HG03103 (cell line): ENCODE results near the gene SBF2.

ENCODE experiments used
- ATAC-seq: cut with Tn5 transposase; IDR thresholded peaks from one replicate; pipeline ENCODE4 v1.9.1; 2021; ENCODE audit warnings: low read depth; ENCODE audit not compliant: unreplicated experiment

SBF2 gene

GRCh38 chr11:9797300-9797699, 496.7 kb downstream of the SBF2 start:
- no peak for ATAC-seq

DNA sequence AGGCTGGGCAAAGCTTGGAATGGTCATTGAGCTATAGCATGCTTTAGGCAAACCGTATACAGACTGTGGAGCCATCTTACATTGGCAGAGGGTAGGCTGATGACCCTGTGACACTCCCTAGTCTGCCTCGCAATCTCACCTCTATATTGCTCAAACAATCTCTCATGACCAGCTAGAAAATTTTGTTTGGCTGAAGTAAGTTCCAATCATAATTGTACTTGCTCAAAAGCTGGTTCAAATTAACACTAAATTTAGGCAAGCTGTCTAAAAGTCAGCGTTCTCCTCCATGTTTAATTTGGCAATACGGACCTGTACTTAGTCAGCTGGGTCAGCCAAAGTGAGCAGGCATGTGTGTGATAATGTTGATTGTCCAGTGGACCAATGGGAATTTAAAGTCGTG, 497.2 kb downstream of the SBF2 start:
- no peak for ATAC-seq

DNA sequence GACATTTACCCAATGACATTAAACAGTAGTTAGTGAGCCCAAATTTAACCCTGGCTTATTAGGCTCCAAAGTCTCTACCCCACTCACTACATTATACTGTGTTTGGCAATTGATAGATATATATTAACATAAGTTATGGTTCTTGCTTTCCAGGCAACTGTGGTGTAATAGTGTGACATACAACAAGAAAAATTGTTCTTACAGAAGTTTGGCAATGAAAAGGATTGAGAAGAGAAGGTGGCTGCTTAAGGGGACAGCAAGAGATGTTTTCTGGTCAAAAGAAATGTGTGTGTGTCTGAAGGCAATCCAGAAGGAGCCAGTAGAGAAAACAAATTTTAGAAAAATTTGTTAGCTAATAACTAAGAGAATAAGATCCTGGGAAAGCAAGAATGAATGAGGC, 497.8 kb downstream of the SBF2 start:
- no peak for ATAC-seq

DNA sequence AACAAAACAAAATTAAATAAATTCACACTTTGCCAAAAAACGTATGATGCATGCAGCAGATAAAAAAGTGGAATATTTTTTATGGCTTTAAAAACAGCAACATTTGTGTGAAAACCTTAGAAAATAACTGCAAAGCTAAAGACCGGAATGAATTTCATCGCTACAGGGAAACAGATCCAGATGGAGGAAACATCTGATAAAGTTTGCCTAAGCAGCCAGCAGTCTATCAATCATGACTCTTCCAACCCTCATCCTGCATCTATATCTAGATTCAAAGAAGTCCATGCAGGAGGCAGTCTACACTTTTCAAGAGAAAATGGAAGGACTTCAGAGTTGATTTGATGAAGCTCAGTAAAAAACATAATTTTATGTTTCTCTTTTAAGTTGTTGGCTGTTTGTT, 503.3 kb downstream of the SBF2 start:
- no peak for ATAC-seq

- no peak for ATAC-seq
These were observed 504.1 kb downstream of the SBF2 start for GRCh38 chr11:9789910-9790309.

DNA sequence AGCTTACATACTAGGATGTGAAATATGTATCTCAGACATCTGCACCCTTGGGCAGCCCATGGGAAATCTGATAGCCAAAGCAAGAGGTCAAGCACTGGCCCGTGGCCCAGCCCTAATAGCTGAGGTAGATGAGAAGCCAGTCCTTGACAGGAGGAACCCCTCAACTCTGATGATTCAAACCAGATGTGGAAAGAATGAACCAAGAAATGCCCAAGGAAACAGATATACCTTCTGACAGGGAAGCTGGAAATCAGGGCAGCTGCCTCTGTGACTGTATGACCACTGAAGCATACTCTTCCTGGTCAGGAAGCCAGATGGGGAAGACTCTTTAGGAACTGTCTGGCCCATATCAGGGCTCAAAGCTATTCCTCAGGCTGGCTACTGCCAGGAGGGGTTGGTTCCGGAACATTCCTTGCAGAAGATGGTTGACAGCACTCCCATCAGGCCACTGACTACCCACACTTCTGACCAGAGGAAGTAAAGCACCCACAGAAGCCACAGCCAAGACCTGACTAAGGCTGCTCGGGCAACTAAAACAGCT, 506.0 kb downstream of the SBF2 start:
- ATAC-seq = no peak

DNA sequence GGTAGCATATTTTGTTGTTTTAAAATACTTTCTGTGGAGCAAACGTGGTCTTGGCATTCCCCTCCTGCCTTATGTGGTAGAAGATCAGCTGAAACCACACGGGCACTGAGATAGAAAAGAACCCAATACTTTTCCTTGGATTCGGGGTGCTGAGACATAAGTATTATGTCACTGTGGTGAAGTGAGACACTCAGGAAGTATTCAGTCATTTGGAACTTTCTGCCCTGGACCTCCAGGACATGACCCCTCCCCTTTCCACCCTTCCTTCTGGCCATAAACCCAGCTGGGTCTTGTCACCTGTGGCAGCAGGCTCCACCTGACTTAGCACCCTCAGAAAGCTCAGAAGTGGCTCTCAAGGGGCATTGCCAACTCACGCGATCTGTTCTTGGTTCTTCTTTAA, 506.8 kb downstream of the SBF2 start:
- ATAC-seq = no peak

- no peak for ATAC-seq
These were observed 509.3 kb downstream of the SBF2 start for GRCh38 chr11:9784602-9785315.

DNA sequence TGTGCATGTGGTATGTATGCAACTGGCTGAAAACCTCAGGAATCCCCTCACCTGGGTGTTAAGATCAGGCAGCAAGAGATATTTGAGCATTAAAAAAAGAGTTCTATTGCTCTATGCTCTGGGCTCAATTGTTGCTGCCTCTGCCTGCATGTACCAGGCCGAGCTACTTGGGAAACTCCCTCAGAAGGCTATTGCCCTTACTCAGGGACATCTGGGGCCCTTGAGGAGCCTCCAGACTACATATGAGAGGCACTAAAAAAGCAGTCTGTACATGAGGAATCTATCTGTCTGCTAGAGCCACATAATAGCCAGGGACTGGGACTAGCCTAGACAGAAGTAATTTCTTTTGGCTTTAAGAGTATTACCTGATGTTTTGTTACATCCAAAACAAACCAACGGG, 510.0 kb downstream of the SBF2 start:
- no peak for ATAC-seq

GRCh38 chr11:9780929-9781328, 513.1 kb downstream of the SBF2 start:
- ATAC-seq = no peak

DNA sequence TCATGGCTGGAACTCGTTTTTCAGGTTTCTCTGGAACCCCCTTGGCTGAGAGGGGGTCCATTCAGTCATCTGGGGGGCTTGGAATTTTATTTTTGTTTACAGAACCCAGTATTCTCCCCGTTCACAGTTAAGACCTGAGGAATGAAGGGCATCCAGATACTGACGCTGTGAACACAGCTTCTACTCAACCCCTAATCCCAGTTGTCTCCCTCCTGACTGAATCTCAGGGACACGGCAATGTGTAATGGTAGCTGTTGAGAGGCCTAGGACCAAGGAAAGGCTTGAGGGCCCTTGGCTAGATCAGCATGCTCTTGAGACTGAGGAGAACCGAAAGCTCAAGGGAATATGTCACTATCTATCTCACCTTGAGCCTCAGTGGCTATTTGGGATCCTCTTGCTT, 516.5 kb downstream of the SBF2 start:
- no peak for ATAC-seq

DNA sequence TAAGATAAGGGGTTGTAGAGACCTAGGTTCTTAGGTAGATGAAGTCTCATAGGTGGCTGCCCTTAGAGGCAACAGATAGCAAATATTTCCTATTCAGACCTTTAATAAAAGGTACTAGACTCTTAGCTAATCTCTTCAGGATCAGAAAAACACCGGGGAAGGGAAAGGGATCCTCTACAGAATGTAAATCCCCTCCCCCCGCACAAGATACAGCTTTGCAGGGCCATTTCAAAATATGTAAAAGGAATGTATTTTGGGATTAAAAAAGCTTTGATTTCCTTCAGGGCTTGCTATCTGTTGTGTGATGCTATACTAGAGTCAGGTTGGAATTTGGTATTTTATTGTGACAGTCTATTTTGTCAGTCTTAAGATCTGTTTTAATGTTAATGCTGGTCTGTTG, 517.0 kb downstream of the SBF2 start:
- no peak for ATAC-seq

- ATAC-seq = no peak
These were observed 517.8 kb downstream of the SBF2 start for GRCh38 chr11:9776203-9776602.

- ATAC-seq = no peak
These were observed 518.6 kb downstream of the SBF2 start for GRCh38 chr11:9775398-9775779.

GRCh38 chr11:9774591-9775397, 519.2 kb downstream of the SBF2 start:
- no peak for ATAC-seq

DNA sequence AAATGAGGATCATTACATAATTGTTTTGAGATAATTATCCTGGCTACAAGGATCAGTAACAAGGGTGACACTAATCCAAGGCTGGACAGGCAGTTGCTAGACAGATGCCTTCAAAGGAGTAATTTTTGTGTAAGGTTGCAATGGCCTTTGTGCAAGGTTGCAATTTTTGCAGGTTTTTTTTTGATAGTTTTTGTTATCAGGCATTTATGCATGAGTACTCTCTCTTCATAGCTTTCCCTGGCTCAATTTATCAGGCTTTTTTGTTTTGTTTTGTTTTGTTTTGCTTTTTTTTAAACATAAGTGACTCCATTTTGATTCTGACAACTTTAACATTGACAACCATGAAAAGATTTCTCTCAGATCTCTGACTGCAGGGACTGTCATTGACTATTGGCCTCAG, 519.9 kb downstream of the SBF2 start:
- ATAC-seq = no peak

DNA sequence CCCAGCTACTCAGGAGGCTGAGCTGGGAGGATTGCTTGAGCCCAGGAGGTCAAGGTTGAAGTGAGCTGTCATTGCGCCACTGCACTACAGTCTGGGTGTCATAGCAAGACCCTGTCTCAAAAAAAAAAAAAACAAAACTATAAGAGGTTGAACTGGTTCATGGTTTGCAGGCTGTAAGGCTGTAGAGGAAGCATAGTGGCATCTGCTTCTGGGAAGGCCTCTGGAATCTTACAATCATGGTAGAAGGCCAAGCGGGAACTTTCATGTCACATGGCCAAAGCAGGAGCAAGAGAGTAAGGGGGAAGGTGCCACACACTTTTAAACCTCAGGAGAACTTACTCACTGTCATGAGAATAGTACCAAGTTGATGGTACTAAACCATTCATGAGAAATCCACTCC, 520.5 kb downstream of the SBF2 start:
- no peak for ATAC-seq

DNA sequence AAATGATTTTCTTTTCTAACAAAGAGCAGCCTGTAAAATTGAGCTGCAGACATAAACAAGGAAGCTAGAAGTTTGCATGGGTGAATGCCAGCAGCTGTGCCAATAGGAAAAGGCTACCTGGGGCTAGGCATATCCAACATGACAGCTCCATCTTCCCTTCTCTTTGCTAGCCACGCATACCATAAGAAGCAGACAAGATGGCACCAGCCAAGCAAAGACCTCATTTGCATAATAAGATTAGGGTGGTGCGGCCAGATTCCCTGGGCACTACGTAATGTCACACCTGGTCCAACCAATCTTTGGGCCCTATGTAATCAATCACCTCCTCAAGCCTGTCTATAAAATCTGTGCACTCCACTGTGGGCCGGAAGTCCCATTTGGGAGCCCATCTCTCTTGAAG, 521.8 kb downstream of the SBF2 start:
- no peak for ATAC-seq

GRCh38 chr11:9771071-9771511, 522.9 kb downstream of the SBF2 start:
- no peak for ATAC-seq

DNA sequence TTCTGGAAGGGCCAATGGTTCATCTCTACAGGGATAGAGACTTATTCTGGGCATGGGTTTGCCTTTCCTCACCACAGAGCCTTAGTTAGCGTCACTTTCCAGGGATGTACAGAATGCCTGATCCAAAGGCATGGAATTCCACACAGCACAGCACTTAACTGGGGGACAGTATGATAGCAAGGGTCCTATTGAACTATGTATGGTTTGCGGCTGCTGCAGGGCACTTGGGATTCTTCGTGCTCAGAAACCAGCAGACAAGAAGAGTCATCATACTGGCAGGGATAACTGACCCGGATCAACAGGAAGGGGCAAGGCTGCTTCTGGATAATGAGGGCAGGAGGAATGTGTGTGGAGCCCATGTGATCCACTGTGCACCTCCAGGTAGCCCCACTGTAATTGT, 524.4 kb downstream of the SBF2 start:
- no peak for ATAC-seq

GRCh38 chr11:9765320-9766101, 528.5 kb downstream of the SBF2 start:
- no peak for ATAC-seq
